WERI-Rb-1 (cell line): Measurements from ENCODE around the gene SETD2.

Experiments used
- DNase-seq: peaks from one replicate; pipeline ENCODE4 v3.0.0-alpha.2; 2020
- H3K27ac ChIP-seq: fragments of 250-450 bp; sonication (Bioruptor Pico); 2 replicates; pipeline ENCODE4 v1.5.1; 2020; ENCODE audit warnings: mild to moderate bottlenecking, moderate library complexity
- H3K27me3 ChIP-seq: fragments of 250-450 bp; sonication (Bioruptor Pico); 2 replicates; pipeline ENCODE4 v1.5.1; 2021; ENCODE audit warnings: mild to moderate bottlenecking, low read depth, moderate library complexity; ENCODE audit not compliant: insufficient read depth, severe bottlenecking
- H3K36me3 ChIP-seq: fragments of 250-450 bp; sonication (Bioruptor Pico); 2 replicates; pipeline ENCODE4 v1.5.1; 2020; ENCODE audit warnings: mild to moderate bottlenecking, moderate library complexity
- H3K4me3 ChIP-seq: 2 replicates; pipeline ENCODE4 v1.5.1; 2011; ENCODE audit warnings: low read depth, mild to moderate bottlenecking, control low read depth, low read length
- H3K9me3 ChIP-seq: fragments of 250-450 bp; sonication (Bioruptor Pico); 2 replicates; pipeline ENCODE4 v1.5.1; 2021; ENCODE audit warnings: mild to moderate bottlenecking, moderate library complexity; ENCODE audit not compliant: severe bottlenecking
- CTCF ChIP-seq: IDR thresholded peaks from 2 replicates; pipeline ENCODE4 v1.5.1; 2011; ENCODE audit warnings: low read depth, mild to moderate bottlenecking, control low read depth, inconsistent platforms, low read length

SETD2 gene

GRCh38 chr3:47113669-47114365 lies 50.1 kb downstream of the SETD2 start:
- no peak for DNase-seq
- Histone ChIP-seq H3K9me3 (no peaks in the 10 kb centered on the region), H3K36me3 (peaks cover 47% of the 10 kb centered on the region), H3K4me3 (no peak overlapping the region), H3K27ac (no peak overlapping the region), H3K27me3 (no peaks in the 10 kb centered on the region)
- TF ChIP-seq CTCF = no peak

DNA sequence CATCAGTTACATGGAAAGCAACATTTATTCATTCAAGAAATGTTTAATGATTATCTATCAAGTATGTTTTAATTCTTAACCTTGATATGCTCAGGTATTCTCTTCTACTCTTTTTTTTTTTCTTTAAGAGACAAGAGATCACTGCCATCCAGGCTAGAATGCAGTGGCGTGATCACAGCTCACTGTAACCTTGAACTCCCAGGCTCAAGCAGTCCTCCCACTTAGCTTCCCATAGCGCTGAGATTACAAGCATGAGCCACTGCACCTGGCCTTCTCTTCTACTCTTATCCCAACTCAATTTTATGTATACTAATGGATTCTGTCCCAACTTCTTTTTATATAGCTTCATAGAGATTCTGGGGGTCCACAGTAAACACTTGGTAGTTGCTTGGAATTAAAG lies 50.9 kb downstream of the SETD2 start:
- no peak for TF ChIP-seq CTCF
- no peaks in the 10 kb centered on the region for H3K27me3 ChIP-seq

DNA sequence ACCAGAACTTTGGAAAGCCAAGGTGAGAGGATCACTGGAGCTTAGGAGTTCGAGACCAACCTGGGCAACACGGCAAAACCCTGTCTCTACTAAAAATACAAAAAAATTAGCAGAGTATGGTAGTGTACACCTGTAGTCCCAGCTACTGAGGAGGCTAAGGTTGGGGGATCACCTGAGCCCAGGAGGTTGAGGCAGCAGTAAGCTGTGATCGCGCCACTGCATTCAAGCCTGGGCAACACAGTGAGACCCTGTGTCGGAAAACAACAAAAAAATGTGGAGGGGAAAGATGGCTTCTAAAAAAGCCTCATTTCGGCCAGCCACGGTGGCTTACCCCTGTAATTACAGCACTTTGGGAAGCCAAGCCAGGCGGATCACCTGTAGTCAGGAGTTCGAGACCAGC lies 54.5 kb downstream of the SETD2 start:
- peaks cover 48% of the 10 kb centered on the region for H3K36me3 ChIP-seq

More for the DNA sequence above, 50.9 kb downstream of the SETD2 start:
- no peak overlapping the region for H3K4me3 ChIP-seq
- peaks cover 49% of the 10 kb centered on the region for H3K36me3 ChIP-seq
- H3K27ac ChIP-seq = no peak overlapping the region
- H3K9me3 ChIP-seq = no peaks in the 10 kb centered on the region
- no peak for DNase-seq

GRCh38 chr3:47108546-47108945 lies 55.4 kb downstream of the SETD2 start:
- Histone ChIP-seq H3K27me3 (no peaks in the 10 kb centered on the region), H3K4me3 (no peak overlapping the region), H3K9me3 (no peaks in the 10 kb centered on the region), H3K36me3 (peaks cover 40% of the 10 kb centered on the region), H3K27ac (no peak overlapping the region)
- no peak for TF ChIP-seq CTCF
- DNase-seq = no peak

More for the DNA sequence above, 54.5 kb downstream of the SETD2 start:
- Histone ChIP-seq H3K4me3 (no peak overlapping the region), H3K27me3 (no peaks in the 10 kb centered on the region), H3K9me3 (no peaks in the 10 kb centered on the region), H3K27ac (no peak overlapping the region)
- TF ChIP-seq CTCF = no peak
- no peak for DNase-seq

GRCh38 chr3:47104259-47104658 lies 59.7 kb downstream of the SETD2 start:
- Histone ChIP-seq H3K4me3 (no peak overlapping the region), H3K36me3 (peaks cover 41% of the 10 kb centered on the region), H3K27ac (no peak overlapping the region), H3K27me3 (no peaks in the 10 kb centered on the region), H3K9me3 (no peaks in the 10 kb centered on the region)
- no peak for DNase-seq
- no peak for TF ChIP-seq CTCF

GRCh38 chr3:47103619-47104018 lies 60.3 kb downstream of the SETD2 start:
- peaks cover 45% of the 10 kb centered on the region for H3K36me3 ChIP-seq
- no peak for DNase-seq
- no peak overlapping the region for H3K27ac ChIP-seq
- H3K9me3 ChIP-seq = no peaks in the 10 kb centered on the region
- no peak for TF ChIP-seq CTCF
- no peaks in the 10 kb centered on the region for H3K27me3 ChIP-seq
- no peak overlapping the region for H3K4me3 ChIP-seq
